MM.1S (cell line): Measurements from ENCODE around the gene CBX2.

ENCODE experiments used
- CTCF ChIP-seq: fragments of 300-600 bp; sonication (generic); IDR thresholded peaks from 2 replicates; pipeline ENCODE4 v1.5.1; 2016; ENCODE audit warnings: antibody characterized with exemption, low read length, mixed read lengths
- EZH2 ChIP-seq: fragments of 300-600 bp; sonication (generic); optimal IDR thresholded peaks from 2 replicates; pipeline ENCODE3; 2017; ENCODE audit warnings: low read depth, mild to moderate bottlenecking, antibody characterized with exemption, low read length, mixed read lengths

DNA sequence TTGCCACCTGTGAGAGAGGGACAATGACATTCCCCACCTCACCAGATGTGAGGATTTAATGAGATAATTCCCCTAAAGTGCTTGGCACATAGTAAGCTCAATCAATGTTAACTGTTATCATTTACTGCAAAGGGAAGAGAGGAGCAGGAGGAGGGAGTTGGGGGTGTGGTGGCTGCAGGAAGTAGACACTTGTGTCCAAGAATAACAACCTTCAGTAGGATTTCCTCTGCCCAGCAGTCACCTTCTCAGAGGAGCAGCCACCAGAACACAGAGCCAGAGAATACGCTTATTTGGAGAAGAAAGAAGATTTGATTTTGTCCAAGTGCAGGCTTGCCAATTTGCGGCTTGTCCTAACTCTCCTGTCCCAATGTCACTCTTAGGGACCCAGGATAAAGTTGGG is 51.1 kb downstream of the CBX2 start:
- no peak for TF ChIP-seq CTCF
- no peak for TF ChIP-seq EZH2
